HG03571 (cell line): ENCODE results near the gene ID2.

Experiments used
- ATAC-seq: cut with Tn5 transposase; IDR thresholded peaks from one replicate; pipeline ENCODE4 v1.9.1; 2021; ENCODE audit not compliant: unreplicated experiment

The ID2 gene

GRCh38 chr2:8667896-8668512 is 13.9 kb upstream of the ID2 start:
- ATAC-seq: no peak

- ATAC-seq: no peak
Observed at GRCh38 chr2:8669157-8669817, 12.6 kb upstream of the ID2 start.

DNA sequence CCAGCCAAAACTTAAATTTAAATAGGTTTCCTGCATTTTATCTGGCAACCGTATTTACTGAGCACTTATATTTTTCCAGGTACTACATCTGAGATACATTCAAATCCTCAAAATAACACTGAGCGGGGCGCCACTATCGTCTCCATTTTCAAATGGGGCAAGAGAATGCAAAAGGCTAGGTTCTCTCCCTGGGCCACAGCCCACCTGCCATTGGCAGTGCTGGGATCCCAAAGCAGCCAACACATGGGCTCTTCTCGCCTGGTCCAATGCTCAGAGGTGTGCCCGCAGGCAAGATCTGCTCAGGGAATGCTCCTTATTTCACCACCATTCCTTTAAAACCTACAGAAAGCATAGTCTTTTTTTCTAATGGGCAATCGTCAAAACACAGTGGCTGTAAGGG is 11.3 kb upstream of the ID2 start:
- ATAC-seq: no peak

- ATAC-seq: no peak
Observed at GRCh38 chr2:8671176-8671575, 10.7 kb upstream of the ID2 start.

GRCh38 chr2:8671802-8672201 is 10.1 kb upstream of the ID2 start:
- no peak for ATAC-seq

GRCh38 chr2:8672940-8673339 is 8.9 kb upstream of the ID2 start:
- no peak for ATAC-seq

DNA sequence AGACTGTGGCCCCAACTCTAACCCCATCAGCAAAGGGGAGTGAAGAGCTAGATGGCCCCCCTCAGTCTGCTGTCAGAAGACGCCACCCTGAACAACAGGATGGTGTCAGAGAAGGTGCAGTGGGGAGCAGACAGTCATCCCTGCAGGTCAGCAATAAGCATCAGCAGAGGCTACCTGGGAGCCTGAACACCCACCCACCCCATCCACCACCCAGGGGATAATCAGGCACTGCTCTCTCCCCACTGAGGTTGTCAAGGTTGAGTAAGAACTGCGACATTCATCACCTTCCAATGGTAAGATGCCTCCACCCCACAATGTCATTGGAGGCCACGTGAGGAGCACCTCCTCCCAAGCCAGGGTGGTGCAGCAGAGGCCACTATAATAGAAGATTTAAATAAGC is 8.5 kb upstream of the ID2 start:
- ATAC-seq: no peak

- no peak for ATAC-seq
Observed at GRCh38 chr2:8674420-8675009, 7.3 kb upstream of the ID2 start.

GRCh38 chr2:8675543-8675942 is 6.3 kb upstream of the ID2 start:
- no peak for ATAC-seq

GRCh38 chr2:8676191-8676920 is 5.5 kb upstream of the ID2 start:
- no peak for ATAC-seq

- no peak for ATAC-seq
Observed at GRCh38 chr2:8676921-8677645, 4.8 kb upstream of the ID2 start.

DNA sequence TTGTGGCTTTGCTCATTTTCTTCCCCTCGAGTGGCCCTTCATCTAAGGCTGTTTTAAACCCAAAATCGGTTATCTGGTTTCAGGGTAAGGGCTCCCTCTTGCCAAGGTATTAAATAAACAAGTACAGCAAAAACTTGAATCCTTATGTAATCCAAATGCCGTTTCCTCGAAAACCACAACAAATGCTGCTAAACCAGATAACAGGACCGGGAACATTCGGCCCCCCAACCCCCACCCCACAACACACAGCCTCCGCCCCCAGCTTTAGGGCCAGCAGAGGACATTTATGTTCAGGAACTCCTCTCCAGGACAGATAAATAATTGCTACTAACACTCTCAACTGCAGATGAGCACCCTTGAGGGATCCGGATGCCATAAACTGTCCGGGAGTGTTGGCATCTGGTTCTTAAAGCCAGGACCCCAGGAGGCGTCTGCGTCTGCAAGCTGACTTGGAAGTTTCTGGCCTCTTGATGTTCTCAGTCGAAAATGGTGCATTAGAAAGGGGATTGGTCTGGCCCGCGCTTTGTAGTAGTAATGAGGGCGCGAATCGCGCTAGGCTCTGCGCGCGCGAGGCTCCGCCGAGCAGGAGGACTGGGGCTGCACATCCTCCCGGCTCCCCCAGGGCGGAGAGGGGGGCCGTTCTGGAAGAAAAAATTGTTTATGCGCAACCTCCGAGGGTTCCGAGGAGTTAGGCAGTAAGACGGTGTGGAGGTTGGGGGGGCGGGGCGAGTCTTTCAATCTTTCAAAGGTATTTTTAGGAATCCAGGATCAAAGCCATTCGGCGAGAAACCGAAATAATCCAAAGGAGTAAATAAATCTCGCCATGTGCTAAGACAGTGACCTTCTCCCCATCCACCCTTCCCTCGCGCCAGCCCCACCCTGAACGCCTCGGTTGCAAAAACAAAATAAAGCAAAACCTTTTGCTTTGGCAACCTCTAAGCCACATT is 3.9 kb upstream of the ID2 start:
- no peak for ATAC-seq

DNA sequence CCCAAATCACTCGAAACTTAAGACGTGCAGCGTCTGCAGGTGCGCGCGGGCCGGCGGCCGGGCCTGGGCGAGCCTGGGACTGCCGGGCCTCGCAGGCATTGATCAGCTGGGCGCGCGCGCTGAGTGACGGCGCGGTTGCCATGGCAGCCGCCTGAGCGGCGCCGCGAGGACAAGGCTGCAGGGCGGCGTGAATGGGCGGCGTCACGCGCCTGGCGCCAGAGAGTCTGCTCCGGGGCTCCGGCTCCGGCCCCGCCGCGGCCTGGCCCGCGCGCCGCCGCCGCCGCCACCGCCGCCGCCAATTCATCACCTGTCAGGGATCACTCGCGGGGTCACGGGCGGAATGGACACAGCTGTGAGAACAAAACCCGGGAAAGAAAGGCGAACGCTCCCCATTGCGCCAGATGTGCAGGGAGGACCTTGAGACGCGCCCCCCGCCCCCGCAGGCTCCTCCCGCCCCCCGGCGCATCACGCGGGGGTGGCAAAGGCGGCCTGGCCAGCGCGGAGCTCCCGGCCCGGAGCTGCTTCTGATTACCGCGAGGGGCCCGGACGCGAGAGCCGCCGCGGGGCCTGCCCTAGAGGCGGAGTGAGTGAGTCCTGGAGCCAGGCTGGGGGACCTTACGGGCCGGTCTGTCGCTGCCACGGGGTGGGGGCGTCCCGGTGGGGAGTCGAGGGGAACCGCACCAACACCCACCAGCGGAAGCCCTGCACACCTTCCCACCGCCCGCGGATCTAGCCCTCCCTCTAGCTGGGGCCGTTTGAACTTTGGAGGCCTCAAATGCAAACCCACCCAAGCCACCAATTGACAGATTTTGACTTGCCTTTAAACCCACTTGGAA is 2.9 kb upstream of the ID2 start:
- ATAC-seq: peak; percentile 52

- ATAC-seq: no peak
Observed at GRCh38 chr2:8679567-8679826, 2.4 kb upstream of the ID2 start.

- no peak for ATAC-seq
Observed at GRCh38 chr2:8679827-8680731, 1.8 kb upstream of the ID2 start.

DNA sequence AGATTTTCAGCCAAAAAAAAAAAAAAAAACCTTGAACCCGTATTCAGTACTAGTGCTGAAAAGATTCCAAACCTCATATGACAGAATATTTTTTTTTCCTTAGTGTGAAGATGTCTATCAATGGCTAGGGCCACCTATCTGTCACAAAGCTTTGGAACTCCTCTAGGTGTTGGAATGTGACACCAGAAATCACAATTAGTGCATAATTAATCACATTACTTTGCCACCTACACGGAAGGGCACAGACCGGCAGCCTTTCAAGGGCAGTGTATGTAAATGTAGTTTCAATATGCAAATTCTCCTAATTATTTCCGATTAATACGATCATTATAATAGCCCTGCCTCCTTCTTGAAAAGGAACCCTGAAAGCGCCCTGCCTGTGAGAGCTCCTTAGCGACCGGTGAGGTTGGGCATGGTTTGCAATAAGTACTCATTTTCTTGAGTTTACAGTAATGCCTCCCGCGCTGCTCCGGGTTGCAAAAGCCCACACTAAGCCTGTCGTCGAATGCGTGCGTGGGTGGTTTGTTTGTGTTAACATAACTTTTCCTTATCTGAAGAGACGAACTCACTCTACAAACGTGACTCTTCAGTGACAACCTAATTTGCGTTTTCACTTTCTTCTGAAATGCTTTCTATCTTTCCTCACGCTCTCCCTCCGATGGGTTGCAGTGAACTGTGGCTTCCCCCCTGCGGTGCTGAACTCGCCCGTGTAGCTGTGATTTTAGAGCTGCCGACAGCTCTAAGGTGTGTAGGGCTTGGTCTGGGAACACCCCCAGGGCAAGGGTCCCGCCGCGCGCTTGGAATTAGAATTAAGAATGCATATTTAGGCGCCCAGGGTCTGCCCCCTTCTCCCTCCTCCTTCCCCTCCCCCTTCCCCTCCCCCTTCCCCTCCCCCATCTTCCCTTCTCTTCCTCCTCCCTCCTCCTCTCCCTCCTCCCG is 765 bp upstream of the ID2 start:
- no peak for ATAC-seq
